GM12878 (cell line): ENCODE measurements around the gene RAB40B. TPM values are rescaled to one million over a fixed set of nuclear protein-coding genes. Genes with fewer than 3 reads are reported as not detected.

Experiments used
- ATF7 ChIP-seq: fragments of 450-650 bp; IDR thresholded peaks from 2 replicates; pipeline ENCODE4 v1.6.1; 2016; ENCODE audit warnings: low read depth, mild to moderate bottlenecking
- BCL11A ChIP-seq: IDR thresholded peaks from 2 replicates; pipeline ENCODE4 v1.6.1; 2011; ENCODE audit warnings: low read depth, low read length
- CHD1 ChIP-seq: IDR thresholded peaks from 2 replicates; pipeline ENCODE4 v1.6.1; 2012; ENCODE audit warnings: low read depth, low read length, improper control_type of control experiment
- E2F4 ChIP-seq: IDR thresholded peaks from 2 replicates; pipeline ENCODE4 v1.6.1; 2012; ENCODE audit warnings: low read depth, low read length, improper control_type of control experiment
- E4F1 ChIP-seq: fragments of 450-650 bp; IDR thresholded peaks from 2 replicates; pipeline ENCODE4 v1.6.1; 2018; ENCODE audit warnings: borderline replicate concordance, mild to moderate bottlenecking; ENCODE audit not compliant: partially characterized antibody
- HCFC1 ChIP-seq: fragments of 150-350 bp; IDR thresholded peaks from 2 replicates; pipeline ENCODE4 v1.6.1; 2014; ENCODE audit warnings: low read length
- MEF2A ChIP-seq: IDR thresholded peaks from 2 replicates; pipeline ENCODE4 v1.6.1; 2011; ENCODE audit warnings: low read depth, mild to moderate bottlenecking, low read length, moderate library complexity; ENCODE audit not compliant: insufficient read depth
- MEF2B ChIP-seq: fragments of 450-650 bp; IDR thresholded peaks from 2 replicates; pipeline ENCODE4 v1.6.1; 2018; ENCODE audit warnings: mild to moderate bottlenecking, moderate library complexity; ENCODE audit not compliant: partially characterized antibody, poor library complexity, severe bottlenecking
- MTA2 ChIP-seq: fragments of 450-650 bp; IDR thresholded peaks from 2 replicates; pipeline ENCODE4 v1.6.1; 2016; ENCODE audit warnings: low read depth, mild to moderate bottlenecking, moderate library complexity
- MYB ChIP-seq: fragments of 150-350 bp; IDR thresholded peaks from 2 replicates; pipeline ENCODE4 v1.6.1; 2014; ENCODE audit warnings: mild to moderate bottlenecking, low read depth, low read length, borderline replicate concordance
- NFYA ChIP-seq: IDR thresholded peaks from 2 replicates; pipeline ENCODE4 v1.6.1; 2011; ENCODE audit warnings: low read depth, mild to moderate bottlenecking, low read length, improper control_type of control experiment, borderline replicate concordance
- NFYB ChIP-seq: IDR thresholded peaks from 2 replicates; pipeline ENCODE4 v1.6.1; 2011; ENCODE audit warnings: low read depth, mild to moderate bottlenecking, low read length, improper control_type of control experiment, moderate library complexity; ENCODE audit not compliant: insufficient read depth
- RBBP5 ChIP-seq: fragments of 200-600 bp; sonication (generic); conservative IDR thresholded peaks from 2 replicates; pipeline ENCODE4 v1.6.1; 2016
- RELB ChIP-seq: fragments of 450-650 bp; IDR thresholded peaks from 2 replicates; pipeline ENCODE4 v1.6.1; 2017; ENCODE audit warnings: low read depth, mild to moderate bottlenecking, moderate library complexity
- TAF1 ChIP-seq: IDR thresholded peaks from 2 replicates; pipeline ENCODE4 v1.6.1; 2011; ENCODE audit warnings: mild to moderate bottlenecking, low read depth, low read length, borderline replicate concordance
- ZBTB40 ChIP-seq: fragments of 450-650 bp; IDR thresholded peaks from 2 replicates; pipeline ENCODE4 v1.6.1; 2016; ENCODE audit warnings: mild to moderate bottlenecking, moderate library complexity, borderline replicate concordance
- polyA plus RNA-seq, 11 experiments: library from polyadenylated mRNA; depleted of rRNA in 4 of 11; unstranded in 6 of 11; stranded (reverse) in 5 of 11; fragments of >200 nt; fragmentation: Nextera tagmentation in 4 of 11; fragmentation: Illumina TruSeq in 1 of 11; extraction: Ambion mirVana in 4 of 11; extraction: Trizol in 1 of 11; gene quantifications; 1 replicate in 1 of 11; 2 replicates in 10 of 11; pipeline versions ENCODE4 v1.2.1 to v1.2.3, GENCODE V29; 2011 to 2016; ENCODE audit warnings: inconsistent platforms in 2 of 11, missing spikeins in 2 of 11, low read depth in 1 of 11
- total RNA-seq, 4 experiments: library from RNA; depleted of rRNA in 3 of 4; stranded (reverse); fragments of >200 nt in 3 of 4; fragmentation: Illumina TruSeq in 1 of 4; extraction: Trizol in 1 of 4; gene quantifications; 2 replicates each; pipeline versions ENCODE4 v1.2.1 to v1.2.3, GENCODE V29; 2013 to 2021
- TF ChIP-seq, protein P1 (sequence below): fragments of 150-350 bp; IDR thresholded peaks from 2 replicates; pipeline ENCODE4 v1.6.1; 2016; ENCODE audit warnings: low read depth, low read length

The RAB40B gene
- total and polyA plus RNA-seq, 10 of the 15 experiments (the other 5 are each of a cell fraction or from before 2014, with no cell fraction given) = 0.06 to 2.8 (median 1.4) TPM

- TF ChIP-seq BCL11A (no peak), RELB (peak; percentile 58; the same call in 1 of the 2 replicates), E4F1 (no peak), HCFC1 (no peak), RBBP5 (no peak), MYB (0 out of 2 replicates have a peak, but pooled peaks have one; percentile 29), MEF2A (no peak), ATF7 (peak; percentile 44; the same call in 1 of the 2 replicates), NFYA (no peak), ZBTB40 (no peak), TAF1 (no peak), MEF2B (no peak), CHD1 (no peak), E2F4 (no peak), NFYB (no peak), MTA2 (peak; percentile 27; the same call in 1 of the 2 replicates)
- TF ChIP-seq, protein P1, sequence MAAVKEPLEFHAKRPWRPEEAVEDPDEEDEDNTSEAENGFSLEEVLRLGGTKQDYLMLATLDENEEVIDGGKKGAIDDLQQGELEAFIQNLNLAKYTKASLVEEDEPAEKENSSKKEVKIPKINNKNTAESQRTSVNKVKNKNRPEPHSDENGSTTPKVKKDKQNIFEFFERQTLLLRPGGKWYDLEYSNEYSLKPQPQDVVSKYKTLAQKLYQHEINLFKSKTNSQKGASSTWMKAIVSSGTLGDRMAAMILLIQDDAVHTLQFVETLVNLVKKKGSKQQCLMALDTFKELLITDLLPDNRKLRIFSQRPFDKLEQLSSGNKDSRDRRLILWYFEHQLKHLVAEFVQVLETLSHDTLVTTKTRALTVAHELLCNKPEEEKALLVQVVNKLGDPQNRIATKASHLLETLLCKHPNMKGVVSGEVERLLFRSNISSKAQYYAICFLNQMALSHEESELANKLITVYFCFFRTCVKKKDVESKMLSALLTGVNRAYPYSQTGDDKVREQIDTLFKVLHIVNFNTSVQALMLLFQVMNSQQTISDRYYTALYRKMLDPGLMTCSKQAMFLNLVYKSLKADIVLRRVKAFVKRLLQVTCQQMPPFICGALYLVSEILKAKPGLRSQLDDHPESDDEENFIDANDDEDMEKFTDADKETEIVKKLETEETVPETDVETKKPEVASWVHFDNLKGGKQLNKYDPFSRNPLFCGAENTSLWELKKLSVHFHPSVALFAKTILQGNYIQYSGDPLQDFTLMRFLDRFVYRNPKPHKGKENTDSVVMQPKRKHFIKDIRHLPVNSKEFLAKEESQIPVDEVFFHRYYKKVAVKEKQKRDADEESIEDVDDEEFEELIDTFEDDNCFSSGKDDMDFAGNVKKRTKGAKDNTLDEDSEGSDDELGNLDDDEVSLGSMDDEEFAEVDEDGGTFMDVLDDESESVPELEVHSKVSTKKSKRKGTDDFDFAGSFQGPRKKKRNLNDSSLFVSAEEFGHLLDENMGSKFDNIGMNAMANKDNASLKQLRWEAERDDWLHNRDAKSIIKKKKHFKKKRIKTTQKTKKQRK = no peak
Observed at GRCh38 chr17:82684228-82684841, 14.2 kb downstream of the RAB40B start (continued).
